Measurements from ENCODE around the gene SAAL1. TPM values are rescaled to one million over a fixed set of nuclear protein-coding genes. Genes with fewer than 3 reads are reported as not detected.

Gene SAAL1
- total and polyA plus RNA-seq, 9 of the 15 experiments (the other 6 are each of a cell fraction or from before 2014, with no cell fraction given) = 38.9 to 77.5 (median 56.4) TPM

DNA sequence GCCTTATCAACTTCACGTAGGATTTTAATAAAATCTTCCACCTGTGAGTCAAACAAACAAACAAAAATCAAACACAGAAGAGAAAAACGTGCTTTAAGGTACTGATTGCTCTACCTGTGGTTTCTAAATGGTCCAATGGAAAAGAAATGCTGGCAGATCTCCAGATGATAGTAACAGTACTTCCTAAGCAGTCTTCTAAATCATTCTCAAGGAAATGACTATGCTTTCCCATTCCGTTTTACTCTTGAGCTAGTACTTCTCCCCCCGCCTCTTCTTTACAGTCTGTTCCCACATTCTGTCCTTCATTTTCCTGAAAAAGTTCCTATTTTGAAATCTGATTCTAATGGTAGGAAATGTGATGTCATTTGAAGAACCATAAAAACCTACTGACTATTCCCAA is 25.4 kb downstream of the SAAL1 start (continued):
- no peak for TF ChIP-seq RNF2 (IDR thresholded peaks at IDR 0.05)
- no peak for TF ChIP-seq ARID2 (IDR thresholded peaks at IDR 0.05)
- TF ChIP-seq, protein P1, sequence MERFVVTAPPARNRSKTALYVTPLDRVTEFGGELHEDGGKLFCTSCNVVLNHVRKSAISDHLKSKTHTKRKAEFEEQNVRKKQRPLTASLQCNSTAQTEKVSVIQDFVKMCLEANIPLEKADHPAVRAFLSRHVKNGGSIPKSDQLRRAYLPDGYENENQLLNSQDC (CRISPR knock-in tag; IDR thresholded peaks at IDR 0.05) = no peak
- TF ChIP-seq SMAD1 (IDR thresholded peaks at IDR 0.05; ENCODE audit: low read depth, low read length, partially characterized antibody) = no peak

DNA sequence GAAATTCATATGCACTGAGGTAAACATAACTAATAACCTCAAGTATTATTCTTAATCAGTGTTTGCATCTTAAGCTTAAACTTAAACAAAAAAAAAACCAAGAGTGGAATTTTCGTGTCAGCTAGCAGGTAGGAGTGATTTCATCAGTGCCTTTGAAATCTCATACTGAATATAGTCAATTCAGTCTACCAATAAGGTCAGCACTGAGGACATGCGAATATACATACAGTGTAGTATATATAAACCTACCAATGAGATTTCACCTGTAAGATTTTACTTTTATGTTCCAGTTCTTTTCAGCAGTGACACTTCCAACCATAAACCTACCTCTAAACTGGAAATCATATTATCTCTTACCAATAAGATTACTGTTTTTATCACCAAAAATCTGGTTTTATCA is 27.0 kb downstream of the SAAL1 start:
- H2AFZ ChIP-seq (ENCODE audit: low read depth, low read length) = no peak overlapping the region
- in situ Hi-C loops (cut with MboI) = no loop called here
- POLR2A ChIA-PET = no interaction called here
- FAIRE-seq = no peak
- no peak for ATAC-seq
- CTCF ChIA-PET (ENCODE audit: low intra/inter-chr PET ratio) = no interaction called here
- no peaks in the 10 kb centered on the region for H3K4me1 ChIP-seq (replicated peaks in 1 of 2; ENCODE audit: control insufficient read depth in 2 of 2, insufficient read depth in 2 of 2, low read length in 2 of 2)
- H4K20me1 ChIP-seq (replicated peaks; ENCODE audit: control insufficient read depth, insufficient read depth, low read length) = no peaks in the 10 kb centered on the region
- H3K27me3 ChIP-seq (ENCODE audit: control insufficient read depth in 2 of 2, insufficient read depth in 2 of 2, low read length in 2 of 2) = no peaks in the 10 kb centered on the region
- no peak for DNase-seq (ENCODE audit: extremely low read depth in 1 of 4, low spot score in 3 of 4)
- no peak overlapping the region for H3K4me2 ChIP-seq (ENCODE audit: insufficient read depth, low read length)
- H3K27ac ChIP-seq (ENCODE audit: extremely low read depth, low read depth, low read length) = no peak overlapping the region
- TF ChIP-seq, protein P2, sequence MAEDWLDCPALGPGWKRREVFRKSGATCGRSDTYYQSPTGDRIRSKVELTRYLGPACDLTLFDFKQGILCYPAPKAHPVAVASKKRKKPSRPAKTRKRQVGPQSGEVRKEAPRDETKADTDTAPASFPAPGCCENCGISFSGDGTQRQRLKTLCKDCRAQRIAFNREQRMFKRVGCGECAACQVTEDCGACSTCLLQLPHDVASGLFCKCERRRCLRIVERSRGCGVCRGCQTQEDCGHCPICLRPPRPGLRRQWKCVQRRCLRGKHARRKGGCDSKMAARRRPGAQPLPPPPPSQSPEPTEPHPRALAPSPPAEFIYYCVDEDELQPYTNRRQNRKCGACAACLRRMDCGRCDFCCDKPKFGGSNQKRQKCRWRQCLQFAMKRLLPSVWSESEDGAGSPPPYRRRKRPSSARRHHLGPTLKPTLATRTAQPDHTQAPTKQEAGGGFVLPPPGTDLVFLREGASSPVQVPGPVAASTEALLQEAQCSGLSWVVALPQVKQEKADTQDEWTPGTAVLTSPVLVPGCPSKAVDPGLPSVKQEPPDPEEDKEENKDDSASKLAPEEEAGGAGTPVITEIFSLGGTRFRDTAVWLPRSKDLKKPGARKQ (CRISPR knock-in tag; IDR thresholded peaks at IDR 0.05) = no peak
- TF ChIP-seq RHOXF2B (CRISPR knock-in tag; conservative IDR thresholded peaks at IDR 0.05) (no peak), FOXJ3 (CRISPR knock-in tag; IDR thresholded peaks at IDR 0.05) (no peak), XRCC3 (IDR thresholded peaks at IDR 0.05) (no peak)
- TF ChIP-seq, protein P3, sequence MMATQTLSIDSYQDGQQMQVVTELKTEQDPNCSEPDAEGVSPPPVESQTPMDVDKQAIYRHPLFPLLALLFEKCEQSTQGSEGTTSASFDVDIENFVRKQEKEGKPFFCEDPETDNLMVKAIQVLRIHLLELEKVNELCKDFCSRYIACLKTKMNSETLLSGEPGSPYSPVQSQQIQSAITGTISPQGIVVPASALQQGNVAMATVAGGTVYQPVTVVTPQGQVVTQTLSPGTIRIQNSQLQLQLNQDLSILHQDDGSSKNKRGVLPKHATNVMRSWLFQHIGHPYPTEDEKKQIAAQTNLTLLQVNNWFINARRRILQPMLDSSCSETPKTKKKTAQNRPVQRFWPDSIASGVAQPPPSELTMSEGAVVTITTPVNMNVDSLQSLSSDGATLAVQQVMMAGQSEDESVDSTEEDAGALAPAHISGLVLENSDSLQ (IDR thresholded peaks at IDR 0.05) = no peak
- no peaks in the 10 kb centered on the region for H3K9me1 ChIP-seq (ENCODE audit: control insufficient read depth, insufficient read depth, low read length)
- H3K4me3 ChIP-seq = no peak overlapping the region
- H3K79me2 ChIP-seq (ENCODE audit: control insufficient read depth, insufficient read depth, low read length) = no peaks in the 10 kb centered on the region
- 82% methylated on average over 2 of the region's 2 CpGs for WGBS (ENCODE audit: insufficient coverage, low coverage, missing lambda C conversion rate)
- H3K9me3 ChIP-seq (replicated peaks; ENCODE audit: control insufficient read depth, insufficient read depth, low read depth, low read length) = no peaks in the 10 kb centered on the region
- BruUV-seq (replicated peaks) = no TSS peak
- intact Hi-C loops (cut with micrococcal nuclease) = no loop called here
- peaks cover 46% of the 10 kb centered on the region; the same call in 2 of the 3 replicates for H3K36me3 ChIP-seq (ENCODE audit: control insufficient read depth, insufficient read depth, low read length)
- H3K9ac ChIP-seq (ENCODE audit: insufficient read depth in 1 of 2, low read depth in 2 of 2, low read length in 2 of 2) = no peak overlapping the region
